Neural progenitor cell (in vitro differentiated cells): Measurements from ENCODE around the gene ARFGAP3.

Experiments
- CTCF ChIP-seq: fragments of 200-600 bp; sonication (generic); IDR thresholded peaks from 2 replicates; pipeline ENCODE4 v1.5.1; 2017; ENCODE audit warnings: antibody characterized with exemption, mild to moderate bottlenecking
- EZH2 ChIP-seq: fragments of 200-600 bp; sonication (generic); IDR thresholded peaks from 2 replicates; pipeline ENCODE4 v1.6.1; 2017; ENCODE audit warnings: antibody characterized with exemption, mild to moderate bottlenecking, moderate library complexity

GRCh38 chr22:42883970-42884369 lies 26.9 kb upstream of the ARFGAP3 start:
- TF ChIP-seq CTCF (no peak), EZH2 (no peak)
